Parathyroid adenoma (tissue), 2 donors: ENCODE results near the gene SSBP1.

Source experiments
- H2AFZ ChIP-seq: fragments of 300-600 bp; sonication (generic); one replicate; pipeline ENCODE4 v1.7.0; 2017; ENCODE audit warnings: antibody characterized with exemption, mild to moderate bottlenecking
- H3K27ac ChIP-seq: fragments of 300-600 bp; sonication (generic); one replicate; pipeline ENCODE4 v1.7.0; 2017
- H3K27me3 ChIP-seq: fragments of 300-600 bp; sonication (generic); one replicate; pipeline ENCODE4 v1.7.0; 2017; ENCODE audit warnings: low read length; ENCODE audit not compliant: control insufficient read depth, insufficient read depth
- H3K36me3 ChIP-seq: fragments of 300-600 bp; sonication (generic); one replicate; pipeline ENCODE4 v1.7.0; 2017; ENCODE audit warnings: low read length; ENCODE audit not compliant: control insufficient read depth, insufficient read depth
- H3K4me1 ChIP-seq: fragments of 300-600 bp; sonication (generic); one replicate; pipeline ENCODE4 v1.7.0; 2017; ENCODE audit warnings: control low read depth
- H3K4me2 ChIP-seq: fragments of 300-600 bp; sonication (generic); one replicate; pipeline ENCODE4 v1.7.0; 2017; ENCODE audit warnings: low read length
- H3K4me3 ChIP-seq: fragments of 300-600 bp; sonication (generic); one replicate; pipeline ENCODE4 v1.7.0; 2017; ENCODE audit warnings: low read depth, low read length
- H3K79me2 ChIP-seq: fragments of 300-600 bp; sonication (generic); one replicate; pipeline ENCODE4 v1.7.0; 2017; ENCODE audit warnings: control low read depth
- H3K9ac ChIP-seq: fragments of 300-600 bp; sonication (generic); one replicate; pipeline ENCODE4 v1.7.0; 2017; ENCODE audit warnings: mild to moderate bottlenecking
- H3K9me3 ChIP-seq: fragments of 300-600 bp; sonication (generic); one replicate; pipeline ENCODE4 v1.7.0; 2017; ENCODE audit warnings: low read length; ENCODE audit not compliant: control insufficient read depth
- CTCF ChIP-seq: fragments of 300-600 bp; sonication (generic); IDR thresholded peaks from one replicate; pipeline ENCODE4 v1.7.0; 2017; ENCODE audit warnings: antibody characterized with exemption, mild to moderate bottlenecking
- donor health status: primary hyperparathyroidism.

Gene SSBP1

DNA sequence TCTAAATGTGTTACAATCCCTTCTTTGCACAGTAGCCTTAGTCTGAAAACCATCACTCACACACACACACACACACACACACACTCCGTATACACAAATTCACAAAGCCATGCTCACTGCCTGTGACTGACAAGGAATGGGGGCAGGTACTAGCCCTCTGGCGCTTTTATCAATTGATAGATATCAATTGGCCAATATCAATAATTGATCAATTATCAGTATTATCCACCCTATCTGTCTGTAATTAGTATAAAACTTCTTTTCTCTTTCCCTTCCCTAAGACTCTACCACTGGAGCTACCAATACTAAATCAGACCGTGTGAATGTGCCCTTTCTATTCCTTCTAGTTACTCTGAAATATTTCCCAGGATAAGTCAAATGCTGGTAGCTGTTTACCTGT, 38.3 kb upstream of the SSBP1 start:
- Histone ChIP-seq H3K4me1 (peaks cover 32% of the 10 kb centered on the region), H3K27ac (no peak overlapping the region), H3K4me3 (no peak overlapping the region), H3K4me2 (no peak overlapping the region), H3K79me2 (peaks cover 10% of the 10 kb centered on the region), H2AFZ (no peak overlapping the region), H3K9me3 (no peaks in the 10 kb centered on the region), H3K9ac (no peak overlapping the region), H3K36me3 (no peaks in the 10 kb centered on the region), H3K27me3 (no peaks in the 10 kb centered on the region)
- TF ChIP-seq CTCF: no peak

GRCh38 chr7:141700296-141700847, 37.8 kb upstream of the SSBP1 start:
- H3K9me3 ChIP-seq: no peaks in the 10 kb centered on the region
- H3K27ac ChIP-seq: peak overlapping the region; percentile 75
- no peaks in the 10 kb centered on the region for H3K27me3 ChIP-seq
- H3K4me3 ChIP-seq: peak overlapping the region; percentile 36
- H3K9ac ChIP-seq: no peak overlapping the region
- peak overlapping the region; percentile 63 for H2AFZ ChIP-seq
- H3K4me1 ChIP-seq: peaks cover 32% of the 10 kb centered on the region
- peaks cover 15% of the 10 kb centered on the region for H3K79me2 ChIP-seq
- no peak for TF ChIP-seq CTCF
- no peaks in the 10 kb centered on the region for H3K36me3 ChIP-seq
- peak overlapping the region; percentile 70 for H3K4me2 ChIP-seq

GRCh38 chr7:141700848-141701371, 37.2 kb upstream of the SSBP1 start:
- H3K27ac ChIP-seq: peak overlapping the region; percentile 75

GRCh38 chr7:141701489-141702046, 36.6 kb upstream of the SSBP1 start:
- no peak overlapping the region for H3K9ac ChIP-seq
- H3K27ac ChIP-seq: peak overlapping the region; percentile 63
- H3K79me2 ChIP-seq: peaks cover 10% of the 10 kb centered on the region
- H3K4me2 ChIP-seq: peak overlapping the region; percentile 65
- no peak for TF ChIP-seq CTCF
- H3K4me1 ChIP-seq: peaks cover 24% of the 10 kb centered on the region
- no peaks in the 10 kb centered on the region for H3K9me3 ChIP-seq
- no peaks in the 10 kb centered on the region for H3K27me3 ChIP-seq
- peak overlapping the region; percentile 77 for H2AFZ ChIP-seq
- peak overlapping the region; percentile 50 for H3K4me3 ChIP-seq
- no peaks in the 10 kb centered on the region for H3K36me3 ChIP-seq

More at GRCh38 chr7:141700848-141701371, 37.2 kb upstream of the SSBP1 start:
- TF ChIP-seq CTCF: no peak
- no peaks in the 10 kb centered on the region for H3K27me3 ChIP-seq
- no peaks in the 10 kb centered on the region for H3K9me3 ChIP-seq
- peaks cover 30% of the 10 kb centered on the region for H3K4me1 ChIP-seq
- no peak overlapping the region for H3K9ac ChIP-seq
- peak overlapping the region; percentile 70 for H3K4me2 ChIP-seq
- H3K79me2 ChIP-seq: peaks cover 12% of the 10 kb centered on the region
- no peaks in the 10 kb centered on the region for H3K36me3 ChIP-seq
- H2AFZ ChIP-seq: peak overlapping the region; percentile 63
- H3K4me3 ChIP-seq: peak overlapping the region; percentile 36
